IMR-90 (cell line): ENCODE data around the gene S1PR3. TPM values are rescaled to one million over a fixed set of nuclear protein-coding genes. Genes with fewer than 3 reads are reported as not detected.
A peak's percentile ranks its signal among the peaks of the same experiment; 100 is the strongest.

ENCODE experiments used
- ATAC-seq: fragments of 200-7000 bp; cut with Tn5 transposase; 2 replicates; pipeline ENCODE4 v1.9.1; 2020; ENCODE audit warnings: low read depth, mild to moderate bottlenecking, moderate library complexity
- BruUV-seq: library from RNA; stranded (reverse); fragments of 400-500 nt; replicated peaks from 2 replicates; lab custom pipeline; 2021; lab: Mats Ljungman, UMichigan
- CTCF ChIA-PET: fragments of 300-600 bp; formaldehyde crosslinking; extraction: SDS; loops from one replicate; lab custom pipeline; 2021; ENCODE audit warnings: antibody characterized with exemption; lab: Yijun Ruan, JAX
- POLR2A ChIA-PET: fragments of 300-600 bp; sonication (Branson Sonifier 250); formaldehyde crosslinking; loops from one replicate; lab custom pipeline; 2022; ENCODE audit warnings: antibody characterized with exemption; ENCODE audit not compliant: unreplicated experiment; lab: Charles Lee
- DNase-seq: peaks from one replicate; pipeline ENCODE4 v3.0.0; 2013
- H2AFZ ChIP-seq: replicated peaks from 2 replicates; pipeline ENCODE3; 2013; ENCODE audit warnings: low read length, mild to moderate bottlenecking; ENCODE audit not compliant: poor library complexity
- H2AK5ac ChIP-seq: 2 replicates; pipeline ENCODE4 v1.6.1; 2013; ENCODE audit warnings: low read depth, low read length, inconsistent platforms
- H2AK9ac ChIP-seq: replicated peaks from 2 replicates; pipeline ENCODE3; 2013; ENCODE audit warnings: mild to moderate bottlenecking, low read depth, low read length, moderate library complexity; ENCODE audit not compliant: poor library complexity
- H2BK120ac ChIP-seq: 2 replicates; pipeline ENCODE4 v1.6.1; 2013; ENCODE audit warnings: low read depth, low read length, inconsistent platforms
- H2BK15ac ChIP-seq: 3 replicates; pipeline ENCODE4 v1.6.1; 2013; ENCODE audit warnings: low read depth, low read length, inconsistent platforms
- H2BK20ac ChIP-seq: 2 replicates; pipeline ENCODE4 v1.6.1; 2013; ENCODE audit warnings: low read depth, mild to moderate bottlenecking, inconsistent platforms, low read length, moderate library complexity
- H2BK5ac ChIP-seq: 2 replicates; pipeline ENCODE4 v1.6.1; 2013; ENCODE audit warnings: mild to moderate bottlenecking, low read depth, low read length, inconsistent platforms; ENCODE audit not compliant: poor library complexity, severe bottlenecking
- H3K14ac ChIP-seq: replicated peaks from 2 replicates; pipeline ENCODE4 v1.6.1; 2013; ENCODE audit warnings: low read depth, low read length, inconsistent platforms
- H3K18ac ChIP-seq: 2 replicates; pipeline ENCODE4 v1.6.1; 2013; ENCODE audit warnings: low read depth, low read length, control low read depth
- H3K23ac ChIP-seq: 2 replicates; pipeline ENCODE4 v1.6.1; 2013; ENCODE audit warnings: low read depth, low read length, inconsistent platforms
- H3K27ac ChIP-seq: 2 replicates; pipeline ENCODE4 v1.5.1; 2013; ENCODE audit warnings: mild to moderate bottlenecking, control low read depth, low read length; ENCODE audit not compliant: insufficient read depth
- H3K27me3 ChIP-seq: 2 replicates; pipeline ENCODE4 v1.6.1; 2013; ENCODE audit warnings: low read length; ENCODE audit not compliant: control insufficient read depth, insufficient read depth
- H3K36me3 ChIP-seq: 2 replicates; pipeline ENCODE4 v1.6.1; 2013; ENCODE audit warnings: low read length, mixed read lengths; ENCODE audit not compliant: control insufficient read depth, insufficient read depth
- H3K4ac ChIP-seq: 2 replicates; pipeline ENCODE4 v1.6.1; 2013; ENCODE audit warnings: low read depth, low read length, inconsistent platforms
- H3K4me1 ChIP-seq: 2 replicates; pipeline ENCODE4 v1.6.1; 2013; ENCODE audit warnings: low read length, mixed read lengths; ENCODE audit not compliant: control insufficient read depth, insufficient read depth
- H3K4me2 ChIP-seq: 2 replicates; pipeline ENCODE4 v1.6.1; 2013; ENCODE audit warnings: low read depth, mild to moderate bottlenecking, control low read depth, low read length, moderate library complexity
- H3K4me3 ChIP-seq: 2 replicates; pipeline ENCODE4 v1.5.1; 2013; ENCODE audit warnings: low read depth, mild to moderate bottlenecking, control low read depth, low read length, moderate library complexity; ENCODE audit not compliant: insufficient read depth
- H3K56ac ChIP-seq: 2 replicates; pipeline ENCODE4 v1.6.1; 2013; ENCODE audit warnings: low read length, inconsistent platforms; ENCODE audit not compliant: insufficient read depth; ENCODE audit errors: extremely low read depth
- H3K79me1 ChIP-seq, 2 experiments: 2 replicates each; pipeline ENCODE4 v1.6.1; 2013; ENCODE audit warnings: low read length in 2 of 2, inconsistent platforms in 1 of 2, low read depth in 1 of 2
- H3K9ac ChIP-seq: 2 replicates; pipeline ENCODE4 v1.6.1; 2013; ENCODE audit warnings: low read depth, low read length, control low read depth
- H3K9me1 ChIP-seq: 2 replicates; pipeline ENCODE4 v1.6.1; 2013; ENCODE audit warnings: low read length, inconsistent platforms; ENCODE audit not compliant: insufficient read depth
- H3K9me3 ChIP-seq: 2 replicates; pipeline ENCODE4 v1.6.1; 2013; ENCODE audit warnings: low read length; ENCODE audit not compliant: control insufficient read depth, insufficient read depth
- H4K20me1 ChIP-seq: 2 replicates; pipeline ENCODE4 v1.6.1; 2013; ENCODE audit warnings: low read length, inconsistent platforms; ENCODE audit not compliant: insufficient read depth
- H4K5ac ChIP-seq: 2 replicates; pipeline ENCODE4 v1.6.1; 2013; ENCODE audit warnings: mild to moderate bottlenecking, low read depth, low read length, control low read depth
- H4K8ac ChIP-seq, 2 experiments: 2 replicates each; pipeline ENCODE4 v1.6.1; 2013; ENCODE audit warnings: low read depth in 2 of 2, low read length in 2 of 2, control low read depth in 1 of 2, inconsistent platforms in 1 of 2
- H4K91ac ChIP-seq: 2 replicates; pipeline ENCODE4 v1.6.1; 2013; ENCODE audit warnings: low read depth, low read length, inconsistent platforms; ENCODE audit not compliant: insufficient read depth
- BHLHE40 ChIP-seq: fragments of 150-350 bp; IDR thresholded peaks from 2 replicates; pipeline ENCODE4 v1.6.1; 2016; ENCODE audit warnings: mild to moderate bottlenecking, low read depth, low read length
- CEBPB ChIP-seq: IDR thresholded peaks from 2 replicates; pipeline ENCODE4 v1.6.1; 2012; ENCODE audit warnings: low read depth, low read length, improper control_type of control experiment
- MXI1 ChIP-seq: IDR thresholded peaks from 2 replicates; pipeline ENCODE4 v1.6.1; 2012; ENCODE audit warnings: low read depth, mild to moderate bottlenecking, low read length, moderate library complexity, borderline replicate concordance
- NFE2L2 ChIP-seq: fragments of 150-350 bp; IDR thresholded peaks from 2 replicates; pipeline ENCODE4 v1.6.1; 2016; ENCODE audit warnings: low read depth, mild to moderate bottlenecking, low read length
- RCOR1 ChIP-seq: IDR thresholded peaks from 2 replicates; pipeline ENCODE4 v1.6.1; 2012; ENCODE audit warnings: mild to moderate bottlenecking, low read length, improper control_type of control experiment; ENCODE audit not compliant: insufficient replicate concordance
- RFX5 ChIP-seq: IDR thresholded peaks from 2 replicates; pipeline ENCODE4 v1.8.0; 2012; ENCODE audit warnings: low read depth, mild to moderate bottlenecking, low read length, moderate library complexity
- SMC3 ChIP-seq: fragments of 150-350 bp; IDR thresholded peaks from 2 replicates; pipeline ENCODE4 v1.6.1; 2016; ENCODE audit warnings: low read depth, mild to moderate bottlenecking, antibody characterized with exemption, low read length, moderate library complexity
- whole genome bisulfite sequencing, 2 experiments: methylation state at CpG; one replicate each; pipeline versions ENCODE4 v1.1.5 to v1.1.7; 2013; ENCODE audit warnings: missing lambda C conversion rate in 2 of 2; ENCODE audit not compliant: insufficient read length in 1 of 2; ENCODE audit errors: extremely low coverage in 2 of 2; 5-methylcytosine and 5-hydroxymethylcytosine counted together
- dilution Hi-C: fragments of 300-500 bp; cut with HindIII; formaldehyde crosslinking; loops from one replicate; pipeline ENCODE4 v1.14.3; 2018; ENCODE audit warnings: low sequenced_read_pairs; ENCODE audit not compliant: unreplicated experiment
- in situ Hi-C: fragments of 300-500 bp; cut with MboI; formaldehyde crosslinking; loops from 3 replicates; pipeline ENCODE4 v1.14.3; 2019; ENCODE audit warnings: low sequenced_read_pairs, inconsistent platforms, mixed read lengths
- intact Hi-C: fragments of 100-400 bp; cut with micrococcal nuclease; formaldehyde crosslinking; loops from 2 replicates; pipeline ENCODE4 v1.10.0; 2022
- polyA plus RNA-seq, 3 experiments: library from polyadenylated mRNA; depleted of rRNA; stranded (reverse); fragments of >200 nt; gene quantifications; 2 replicates each; pipeline ENCODE4 v1.2.3, GENCODE V29; 2012; ENCODE audit warnings: low replicate concordance in 1 of 3
- total RNA-seq: library from RNA; depleted of rRNA; stranded (reverse); fragments of >200 nt; gene quantifications from 2 replicates; pipeline ENCODE4 v1.2.3, GENCODE V29; 2012
- TF ChIP-seq, protein P1 (sequence below): fragments of 150-350 bp; IDR thresholded peaks from 2 replicates; pipeline ENCODE4 v1.6.1; 2016; ENCODE audit warnings: low read depth, mild to moderate bottlenecking, low read length, moderate library complexity, borderline replicate concordance

The S1PR3 gene
- total and polyA plus RNA-seq, 2 of the 4 experiments (the other 2 are of a cell fraction) = 28.4 to 28.7 TPM

DNA sequence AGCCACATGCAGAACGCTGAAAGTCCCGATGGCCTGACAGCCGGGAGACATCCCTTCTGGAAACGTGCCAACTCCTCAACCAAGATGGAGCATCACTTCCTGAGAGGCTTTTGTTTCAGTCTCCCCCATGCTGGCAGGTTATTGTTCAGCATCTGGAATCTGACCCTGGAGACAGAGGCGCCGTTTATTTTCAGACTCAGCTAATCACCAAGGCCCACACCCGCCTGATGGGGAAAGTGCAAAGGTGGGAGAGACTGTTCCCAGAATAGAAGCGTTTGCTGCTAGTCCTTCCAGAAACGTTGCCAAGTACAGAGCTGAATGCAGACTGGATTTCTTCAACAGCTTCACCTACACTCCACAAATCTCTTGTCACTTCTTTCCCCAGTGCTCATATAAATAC lies 41.8 kb upstream of the S1PR3 start:
- no peak overlapping the region; the same call in 1 of the 2 replicates for H3K4me2 ChIP-seq
- H3K36me3 ChIP-seq = no peaks in the 10 kb centered on the region
- intact Hi-C loops (no loop called here), in situ Hi-C loops (no loop called here), dilution Hi-C loops (no loop called here)
- H4K20me1 ChIP-seq = no peaks in the 10 kb centered on the region; the same call in 1 of the 2 replicates
- H3K4me3 ChIP-seq = no peak overlapping the region
- ATAC-seq (no peak), DNase-seq (peak; percentile 52)
- 0 out of 2 replicates have a peak, but pooled peaks cover 2% of the 10 kb centered on the region for H3K9me3 ChIP-seq
- H3K4ac ChIP-seq = no peak overlapping the region
- H4K5ac ChIP-seq = no peak overlapping the region
- no peak overlapping the region for H2BK5ac ChIP-seq
- TF ChIP-seq RCOR1 (no peak), NFE2L2 (no peak), CEBPB (no peak), BHLHE40 (no peak), MXI1 (no peak), RFX5 (no peak), SMC3 (no peak)
- TF ChIP-seq, protein P1, sequence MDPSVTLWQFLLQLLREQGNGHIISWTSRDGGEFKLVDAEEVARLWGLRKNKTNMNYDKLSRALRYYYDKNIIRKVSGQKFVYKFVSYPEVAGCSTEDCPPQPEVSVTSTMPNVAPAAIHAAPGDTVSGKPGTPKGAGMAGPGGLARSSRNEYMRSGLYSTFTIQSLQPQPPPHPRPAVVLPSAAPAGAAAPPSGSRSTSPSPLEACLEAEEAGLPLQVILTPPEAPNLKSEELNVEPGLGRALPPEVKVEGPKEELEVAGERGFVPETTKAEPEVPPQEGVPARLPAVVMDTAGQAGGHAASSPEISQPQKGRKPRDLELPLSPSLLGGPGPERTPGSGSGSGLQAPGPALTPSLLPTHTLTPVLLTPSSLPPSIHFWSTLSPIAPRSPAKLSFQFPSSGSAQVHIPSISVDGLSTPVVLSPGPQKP = no peak
- H3K79me1 ChIP-seq = no peaks in the 10 kb centered on the region
- H3K18ac ChIP-seq = no peak overlapping the region
- 7% methylated on average over 4 of the region's 9 CpGs; no CpG with 5 or more reads in 1 of the 2 experiments for whole genome bisulfite sequencing, 2 experiments
- H2AK9ac ChIP-seq = no peak overlapping the region
- peaks cover 23% of the 10 kb centered on the region for H3K9me1 ChIP-seq
- H3K14ac ChIP-seq = no peak overlapping the region
- peak overlapping the region; percentile 12; the same call in 1 of the 2 replicates for H2BK120ac ChIP-seq
- H4K8ac ChIP-seq = no peak overlapping the region
- H3K23ac ChIP-seq = no peak overlapping the region
- ChIA-PET CTCF (interaction anchor here (0.9 kb wide), 1 partner anchor 365 kb away, joined by 3 read pairs; no protein-coding TSS in a partner anchor), POLR2A (no interaction called here)
- no peaks in the 10 kb centered on the region for H3K27me3 ChIP-seq
- H2AK5ac ChIP-seq = no peak overlapping the region
- no peak overlapping the region for H3K27ac ChIP-seq
- H2AFZ ChIP-seq = no peak overlapping the region
- H2BK20ac ChIP-seq = no peak overlapping the region
- H2BK15ac ChIP-seq = no peak overlapping the region
- no peak overlapping the region for H3K56ac ChIP-seq
- BruUV-seq = no TSS peak
- no peak overlapping the region for H4K91ac ChIP-seq
- no peak overlapping the region for H3K9ac ChIP-seq
- H3K4me1 ChIP-seq = peaks cover 30% of the 10 kb centered on the region
